ENCODE measurements around the gene PKNOX2. TPM values are rescaled to one million over a fixed set of nuclear protein-coding genes. Genes with fewer than 3 reads are reported as not detected.

The PKNOX2 gene
- total RNA-seq, 1 donor: under 0.01 TPM

GRCh38 chr11:125418396-125418795 lies 253.8 kb downstream of the PKNOX2 start:
- TF ChIP-seq CTCF (IDR thresholded peaks at IDR 0.05; ENCODE audit: extremely low read depth, low read depth, low read length): no peak
- Histone ChIP-seq H3K27ac (ENCODE audit: low read depth, low read length) (no peak overlapping the region), H4K20me1 (ENCODE audit: insufficient read depth, low read length) (no peaks in the 10 kb centered on the region), H2AFZ (ENCODE audit: low read length) (no peak overlapping the region), H3K4me3 (ENCODE audit: insufficient read depth, low read length) (no peak overlapping the region), H3K4me1 (ENCODE audit: insufficient read depth, low read length) (no peaks in the 10 kb centered on the region), H3K4me2 (ENCODE audit: insufficient read depth, low read length) (no peak overlapping the region), H3K9me3 (ENCODE audit: low read depth, low read length) (no peaks in the 10 kb centered on the region), H3K36me3 (ENCODE audit: insufficient read depth, low read length) (no peaks in the 10 kb centered on the region), H3K79me2 (ENCODE audit: insufficient read depth, low read length) (no peaks in the 10 kb centered on the region), H3K27me3 (ENCODE audit: insufficient read depth, low read length) (peaks cover 9% of the 10 kb centered on the region)
- DNase-seq (ENCODE audit: insufficient read length, low spot score, missing footprints): no peak

DNA sequence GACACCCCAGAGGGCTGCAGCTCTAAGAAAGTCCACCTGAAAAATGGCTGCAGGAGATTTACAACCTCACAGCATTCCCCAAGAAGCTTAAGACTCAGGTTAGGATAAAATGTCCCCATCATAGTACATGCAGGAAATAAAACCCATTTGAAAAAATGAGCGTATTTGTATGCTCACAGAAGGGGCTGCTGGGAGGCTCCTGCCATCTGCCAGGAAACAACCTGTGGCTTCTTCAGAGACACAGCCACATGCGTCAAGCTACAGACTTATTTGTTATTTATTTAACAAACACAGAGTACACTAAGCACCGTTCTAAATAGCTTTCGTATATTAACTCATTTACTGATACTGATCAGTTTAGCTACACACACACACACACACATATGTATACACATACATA lies 258.1 kb downstream of the PKNOX2 start:
- H3K79me2 ChIP-seq (ENCODE audit: insufficient read depth, low read length): no peaks in the 10 kb centered on the region
- no peaks in the 10 kb centered on the region for H3K36me3 ChIP-seq (ENCODE audit: insufficient read depth, low read length)
- H3K27ac ChIP-seq (ENCODE audit: low read depth, low read length): no peak overlapping the region
- no peak for TF ChIP-seq CTCF (IDR thresholded peaks at IDR 0.05; ENCODE audit: extremely low read depth, low read depth, low read length)
- H3K27me3 ChIP-seq (ENCODE audit: insufficient read depth, low read length): peaks cover 31% of the 10 kb centered on the region
- no peaks in the 10 kb centered on the region for H3K4me1 ChIP-seq (ENCODE audit: insufficient read depth, low read length)
- H4K20me1 ChIP-seq (ENCODE audit: insufficient read depth, low read length): no peaks in the 10 kb centered on the region
- no peak overlapping the region for H2AFZ ChIP-seq (ENCODE audit: low read length)
- H3K4me3 ChIP-seq (ENCODE audit: insufficient read depth, low read length): no peak overlapping the region
- no peak overlapping the region for H3K4me2 ChIP-seq (ENCODE audit: insufficient read depth, low read length)
- no peaks in the 10 kb centered on the region for H3K9me3 ChIP-seq (ENCODE audit: low read depth, low read length)
- no peak for DNase-seq (ENCODE audit: insufficient read length, low spot score, missing footprints)

DNA sequence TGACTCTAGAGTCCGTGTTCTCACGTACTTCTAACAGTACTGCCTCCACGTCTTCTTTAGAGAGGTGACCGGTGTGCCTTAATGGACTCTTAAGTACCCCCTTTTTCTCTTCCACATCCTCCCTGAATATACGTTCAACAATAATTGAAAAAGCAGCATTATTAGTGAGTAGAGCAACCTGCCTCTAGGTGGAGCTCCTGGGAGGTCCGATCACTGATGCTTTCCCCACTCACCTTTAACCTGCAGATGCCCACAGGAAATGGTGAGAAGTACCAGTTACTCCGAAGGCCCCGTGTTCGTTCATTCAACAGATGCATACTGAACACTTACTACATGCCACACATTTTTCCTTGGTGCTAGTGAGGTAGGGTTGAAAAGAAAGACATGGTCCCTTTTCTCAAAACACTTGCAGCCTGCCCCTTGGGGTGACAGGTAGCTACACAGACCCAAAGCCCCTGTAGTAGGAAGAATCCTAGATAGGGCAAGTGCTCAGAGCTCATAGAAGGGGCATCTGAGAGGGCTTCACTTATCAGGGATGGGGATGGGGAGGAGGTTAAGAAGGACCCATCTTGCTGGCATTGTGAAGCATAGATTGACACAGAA lies 258.8 kb downstream of the PKNOX2 start:
- no peaks in the 10 kb centered on the region for H3K4me1 ChIP-seq (ENCODE audit: insufficient read depth, low read length)
- H3K4me3 ChIP-seq (ENCODE audit: insufficient read depth, low read length): no peak overlapping the region
- H3K36me3 ChIP-seq (ENCODE audit: insufficient read depth, low read length): no peaks in the 10 kb centered on the region
- peaks cover 29% of the 10 kb centered on the region for H3K27me3 ChIP-seq (ENCODE audit: insufficient read depth, low read length)
- H3K9me3 ChIP-seq (ENCODE audit: low read depth, low read length): no peaks in the 10 kb centered on the region
- no peak overlapping the region for H3K27ac ChIP-seq (ENCODE audit: low read depth, low read length)
- no peaks in the 10 kb centered on the region for H4K20me1 ChIP-seq (ENCODE audit: insufficient read depth, low read length)
- no peak for DNase-seq (ENCODE audit: insufficient read length, low spot score, missing footprints)
- H2AFZ ChIP-seq (ENCODE audit: low read length): no peak overlapping the region
- no peaks in the 10 kb centered on the region for H3K79me2 ChIP-seq (ENCODE audit: insufficient read depth, low read length)
- TF ChIP-seq CTCF (IDR thresholded peaks at IDR 0.05; ENCODE audit: extremely low read depth, low read depth, low read length): peak; percentile 32
- H3K4me2 ChIP-seq (ENCODE audit: insufficient read depth, low read length): no peak overlapping the region

DNA sequence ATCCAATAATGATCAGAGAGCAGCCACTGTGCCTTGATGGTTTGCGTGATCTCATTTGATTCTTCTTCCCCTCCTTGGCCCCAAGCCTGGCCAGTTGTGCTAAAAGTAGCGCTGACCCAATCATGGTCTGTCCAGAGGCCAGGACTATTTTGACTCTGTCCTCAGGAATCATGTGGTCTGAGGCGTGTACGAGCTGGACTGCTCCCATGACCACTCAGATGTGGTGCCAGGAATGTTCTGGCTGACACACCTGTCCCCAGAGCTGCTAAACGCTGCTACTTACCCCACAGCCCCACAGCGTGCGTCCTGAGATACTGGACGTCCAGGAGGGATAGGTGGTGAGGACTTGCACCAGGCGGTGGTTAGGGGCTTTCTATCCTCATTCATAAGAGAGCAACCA lies 261.1 kb downstream of the PKNOX2 start:
- no peak for DNase-seq (ENCODE audit: insufficient read length, low spot score, missing footprints)
- H3K4me3 ChIP-seq (ENCODE audit: insufficient read depth, low read length): no peak overlapping the region
- no peaks in the 10 kb centered on the region for H4K20me1 ChIP-seq (ENCODE audit: insufficient read depth, low read length)
- no peak overlapping the region for H2AFZ ChIP-seq (ENCODE audit: low read length)
- no peaks in the 10 kb centered on the region for H3K36me3 ChIP-seq (ENCODE audit: insufficient read depth, low read length)
- H3K79me2 ChIP-seq (ENCODE audit: insufficient read depth, low read length): no peaks in the 10 kb centered on the region
- no peak for TF ChIP-seq CTCF (IDR thresholded peaks at IDR 0.05; ENCODE audit: extremely low read depth, low read depth, low read length)
- H3K27me3 ChIP-seq (ENCODE audit: insufficient read depth, low read length): peaks cover 27% of the 10 kb centered on the region
- no peaks in the 10 kb centered on the region for H3K4me1 ChIP-seq (ENCODE audit: insufficient read depth, low read length)
- no peaks in the 10 kb centered on the region for H3K9me3 ChIP-seq (ENCODE audit: low read depth, low read length)
- no peak overlapping the region for H3K4me2 ChIP-seq (ENCODE audit: insufficient read depth, low read length)
- no peak overlapping the region for H3K27ac ChIP-seq (ENCODE audit: low read depth, low read length)

Measured in osteoblast (primary cell).